ENCODE results near the gene BTG1. TPM values are rescaled to one million over a fixed set of nuclear protein-coding genes. Genes with fewer than 3 reads are reported as not detected.

BTG1 gene
- total RNA-seq, 1 donor from 2014 or later: 63.7 TPM

- Mint-ChIP-seq H3K27ac (ENCODE audit: unreplicated experiment) (no peak overlapping the region), H3K9me3 (ENCODE audit: unreplicated experiment) (no peaks in the 10 kb centered on the region), H3K4me3 (ENCODE audit: unreplicated experiment) (no peak overlapping the region), H3K27me3 (ENCODE audit: low read depth, unreplicated experiment) (no peaks in the 10 kb centered on the region), H3K36me3 (ENCODE audit: low read depth, unreplicated experiment) (no peaks in the 10 kb centered on the region), H3K4me1 (ENCODE audit: low read depth, unreplicated experiment) (peaks cover 6% of the 10 kb centered on the region)
- no peak for DNase-seq (ENCODE audit: low read depth)
- TF ChIP-seq EZH2 (IDR thresholded peaks at IDR 0.05; ENCODE audit: insufficient read depth, low read length) (no peak), CTCF (IDR thresholded peaks at IDR 0.05; ENCODE audit: insufficient read depth, low read depth, low read length) (no peak)
- Histone ChIP-seq H3K9me3 (ENCODE audit: insufficient read depth, low read depth, low read length) (no peaks in the 10 kb centered on the region), H3K4me2 (ENCODE audit: low read length) (no peak overlapping the region), H3K79me2 (ENCODE audit: insufficient read depth, low read length) (no peaks in the 10 kb centered on the region), H3K36me3 (ENCODE audit: insufficient read depth, low read length) (no peaks in the 10 kb centered on the region), H3K27me3 (ENCODE audit: insufficient read depth, low read length) (no peaks in the 10 kb centered on the region), H2AFZ (ENCODE audit: low read depth, low read length) (no peak overlapping the region), H3K4me1 (ENCODE audit: insufficient read depth, low read length) (no peaks in the 10 kb centered on the region), H3K4me3 (ENCODE audit: insufficient read depth, low read depth, low read length) (no peak overlapping the region), H3K27ac (ENCODE audit: low read depth, low read length) (no peak overlapping the region), H3K9ac (ENCODE audit: low read length) (no peak overlapping the region), H4K20me1 (ENCODE audit: insufficient read depth, low read length) (no peaks in the 10 kb centered on the region)
- no peak for FAIRE-seq
These were observed 43.0 kb downstream of the BTG1 start for GRCh38 chr12:92102606-92103005.

- Mint-ChIP-seq H3K9me3 (ENCODE audit: unreplicated experiment) (no peaks in the 10 kb centered on the region), H3K36me3 (ENCODE audit: low read depth, unreplicated experiment) (no peaks in the 10 kb centered on the region), H3K27ac (ENCODE audit: unreplicated experiment) (no peak overlapping the region), H3K4me3 (ENCODE audit: unreplicated experiment) (no peak overlapping the region), H3K4me1 (ENCODE audit: low read depth, unreplicated experiment) (peaks cover 15% of the 10 kb centered on the region), H3K27me3 (ENCODE audit: low read depth, unreplicated experiment) (no peaks in the 10 kb centered on the region)
- no peaks in the 10 kb centered on the region for H3K27me3 ChIP-seq (ENCODE audit: insufficient read depth, low read length)
- H3K9ac ChIP-seq (ENCODE audit: low read length): no peak overlapping the region
- H3K9me3 ChIP-seq (ENCODE audit: insufficient read depth, low read depth, low read length): no peaks in the 10 kb centered on the region
- H3K79me2 ChIP-seq (ENCODE audit: insufficient read depth, low read length): no peaks in the 10 kb centered on the region
- TF ChIP-seq CTCF (IDR thresholded peaks at IDR 0.05; ENCODE audit: insufficient read depth, low read depth, low read length) (no peak), EZH2 (IDR thresholded peaks at IDR 0.05; ENCODE audit: insufficient read depth, low read length) (no peak)
- H2AFZ ChIP-seq (ENCODE audit: low read depth, low read length): no peak overlapping the region
- DNase-seq (ENCODE audit: low read depth): no peak
- no peak overlapping the region for H3K27ac ChIP-seq (ENCODE audit: low read depth, low read length)
- FAIRE-seq: no peak
- peaks cover 18% of the 10 kb centered on the region for H3K4me1 ChIP-seq (ENCODE audit: insufficient read depth, low read length)
- H3K4me3 ChIP-seq (ENCODE audit: insufficient read depth, low read depth, low read length): no peak overlapping the region
- no peak overlapping the region for H3K4me2 ChIP-seq (ENCODE audit: low read length)
- no peaks in the 10 kb centered on the region for H3K36me3 ChIP-seq (ENCODE audit: insufficient read depth, low read length)
- H4K20me1 ChIP-seq (ENCODE audit: insufficient read depth, low read length): no peaks in the 10 kb centered on the region
These were observed 46.9 kb downstream of the BTG1 start for GRCh38 chr12:92098594-92099380.
